ENCODE results near the gene ASB11.
"Not testable (repeated sequence)": the region's sequence is repeated elsewhere in the genome, so short reads cannot be mapped to it uniquely, and the experiment has no call there.

Gene ASB11

GRCh38 chrX:15305899-15306298 lies 9.5 kb downstream of the ASB11 start:
- not testable (repeated sequence) for DNase-seq (ENCODE audit: low read depth)

- no peak for DNase-seq (ENCODE audit: low read depth)
Measured at GRCh38 chrX:15301924-15302323, 13.5 kb downstream of the ASB11 start.

GRCh38 chrX:15299941-15300851 lies 15.2 kb downstream of the ASB11 start:
- DNase-seq (ENCODE audit: low read depth) = peak; percentile 18

GRCh38 chrX:15298780-15299179 lies 16.7 kb downstream of the ASB11 start:
- no peak for DNase-seq (ENCODE audit: low read depth)

GRCh38 chrX:15298201-15298600 lies 17.2 kb downstream of the ASB11 start:
- DNase-seq (ENCODE audit: low read depth) = no peak

- DNase-seq (ENCODE audit: low read depth) = peak; percentile 18
Measured at GRCh38 chrX:15293451-15293850, 22.0 kb downstream of the ASB11 start.

GRCh38 chrX:15292861-15293260 lies 22.6 kb downstream of the ASB11 start:
- DNase-seq (ENCODE audit: low read depth) = peak; percentile 15

- DNase-seq (ENCODE audit: low read depth) = no peak
Measured at GRCh38 chrX:15277604-15278003, 37.8 kb downstream of the ASB11 start.

GRCh38 chrX:15274946-15275345 lies 40.5 kb downstream of the ASB11 start:
- no peak for DNase-seq (ENCODE audit: low read depth)

- not testable (repeated sequence) for DNase-seq (ENCODE audit: low read depth)
Measured at GRCh38 chrX:15273275-15273674, 42.2 kb downstream of the ASB11 start.

- DNase-seq (ENCODE audit: low read depth) = no peak
Measured at GRCh38 chrX:15271757-15272156, 43.7 kb downstream of the ASB11 start.

GRCh38 chrX:15269618-15270521 lies 45.6 kb downstream of the ASB11 start, which contains the start of gene ASB9:
Gene ASB9 (minus strand): TSS chrX:15270083. CDS start chrX:15269874, 209 bp downstream.
- DNase-seq (ENCODE audit: low read depth) = peak; percentile 77

GRCh38 chrX:15269120-15269519 lies 46.3 kb downstream of the ASB11 start:
- no peak for DNase-seq (ENCODE audit: low read depth)

GRCh38 chrX:15254852-15255251 lies 60.6 kb downstream of the ASB11 start:
- DNase-seq (ENCODE audit: low read depth) = no peak

- DNase-seq (ENCODE audit: low read depth) = no peak
Measured at GRCh38 chrX:15245896-15246295, 69.5 kb downstream of the ASB11 start.

- no peak for DNase-seq (ENCODE audit: low read depth)
Measured at GRCh38 chrX:15244421-15244820, 71.0 kb downstream of the ASB11 start.

GRCh38 chrX:15242899-15243555 lies 72.4 kb downstream of the ASB11 start:
- DNase-seq (ENCODE audit: low read depth) = peak; percentile 57

GRCh38 chrX:15241301-15241700 lies 74.1 kb downstream of the ASB11 start:
- DNase-seq (ENCODE audit: low read depth) = no peak

GRCh38 chrX:15240414-15240813 lies 75.0 kb downstream of the ASB11 start:
- no peak for DNase-seq (ENCODE audit: low read depth)

- no peak for DNase-seq (ENCODE audit: low read depth)
Measured at GRCh38 chrX:15236146-15236545, 79.3 kb downstream of the ASB11 start.

GRCh38 chrX:15235001-15235400 lies 80.4 kb downstream of the ASB11 start:
- no peak for DNase-seq (ENCODE audit: low read depth)

GRCh38 chrX:15233416-15234015 lies 81.9 kb downstream of the ASB11 start:
- DNase-seq (ENCODE audit: low read depth) = peak; percentile 37

All from ELR (cell line).